Middle frontal gyrus (tissue), 1 donor: ENCODE data around the gene VCY.
"Not testable (repeated sequence)": the region's sequence is repeated elsewhere in the genome, so short reads cannot be mapped to it uniquely, and the experiment has no call there.

Experiments
- DNase-seq: peaks from one replicate; pipeline ENCODE4 v3.0.0-alpha.2; 2015; ENCODE audit warnings: low spot score; ENCODE audit errors: extremely low spot score

VCY gene

DNA sequence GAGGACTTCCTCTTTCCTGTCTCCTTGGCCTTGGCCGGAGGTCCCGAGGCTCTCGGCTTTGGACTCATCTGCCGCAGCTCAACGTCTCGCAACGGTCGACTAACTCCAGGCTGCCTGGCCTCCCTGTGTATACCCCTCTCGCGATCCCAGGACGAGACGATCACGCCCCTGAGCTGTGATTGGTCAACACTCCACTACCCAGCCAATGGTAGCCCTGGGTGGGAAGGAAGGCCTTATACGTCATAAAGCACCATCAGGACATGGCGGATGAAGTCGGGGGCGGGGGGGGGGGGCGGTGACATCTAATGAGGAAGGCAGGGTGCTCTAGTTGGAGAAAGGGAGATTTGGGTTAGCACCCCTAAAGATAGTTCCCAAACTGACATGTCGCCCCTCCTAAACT lies at the start of gene VCY:
Gene VCY (minus strand): TSS at position 101 of the 400 bp plus-strand sequence. CDS start 33 bp downstream, at position 68.
- not testable (repeated sequence) for DNase-seq

- not testable (repeated sequence) for DNase-seq
Observed at GRCh38 chrY:14030395-14030794, 44.1 kb upstream of the VCY start.

- not testable (repeated sequence) for DNase-seq
Observed at GRCh38 chrY:14011916-14012315, 25.6 kb upstream of the VCY start.

DNA sequence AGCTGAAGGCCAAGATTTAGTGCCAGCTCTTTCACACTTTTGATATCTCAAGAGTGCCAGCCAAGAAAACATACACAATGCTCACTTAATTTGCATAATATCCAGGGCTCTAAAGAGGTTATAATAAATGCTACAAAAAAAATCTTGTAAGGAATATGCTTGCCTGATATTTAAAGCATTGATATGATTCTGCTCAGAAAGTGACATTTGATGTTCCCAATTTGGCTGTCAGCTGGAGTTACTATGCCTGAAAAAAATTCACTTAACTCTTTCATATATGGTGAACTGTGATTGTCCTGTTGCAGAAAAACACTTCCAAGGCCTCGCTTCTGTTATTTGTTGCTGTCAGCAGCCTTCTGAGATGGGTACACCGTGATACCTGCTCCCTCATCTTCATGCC lies 43.9 kb downstream of the VCY start:
- DNase-seq = not testable (repeated sequence)
